HG03280 (cell line): ENCODE results near the gene BCL2L11.
"Not testable (repeated sequence)": the region's sequence is repeated elsewhere in the genome, so short reads cannot be mapped to it uniquely, and the experiment has no call there.

Source experiments
- ATAC-seq: cut with Tn5 transposase; IDR thresholded peaks from one replicate; pipeline ENCODE4 v1.9.1; 2021; ENCODE audit warnings: mild to moderate bottlenecking, moderate library complexity; ENCODE audit not compliant: unreplicated experiment

BCL2L11 gene, protein sequence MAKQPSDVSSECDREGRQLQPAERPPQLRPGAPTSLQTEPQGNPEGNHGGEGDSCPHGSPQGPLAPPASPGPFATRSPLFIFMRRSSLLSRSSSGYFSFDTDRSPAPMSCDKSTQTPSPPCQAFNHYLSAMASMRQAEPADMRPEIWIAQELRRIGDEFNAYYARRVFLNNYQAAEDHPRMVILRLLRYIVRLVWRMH

DNA sequence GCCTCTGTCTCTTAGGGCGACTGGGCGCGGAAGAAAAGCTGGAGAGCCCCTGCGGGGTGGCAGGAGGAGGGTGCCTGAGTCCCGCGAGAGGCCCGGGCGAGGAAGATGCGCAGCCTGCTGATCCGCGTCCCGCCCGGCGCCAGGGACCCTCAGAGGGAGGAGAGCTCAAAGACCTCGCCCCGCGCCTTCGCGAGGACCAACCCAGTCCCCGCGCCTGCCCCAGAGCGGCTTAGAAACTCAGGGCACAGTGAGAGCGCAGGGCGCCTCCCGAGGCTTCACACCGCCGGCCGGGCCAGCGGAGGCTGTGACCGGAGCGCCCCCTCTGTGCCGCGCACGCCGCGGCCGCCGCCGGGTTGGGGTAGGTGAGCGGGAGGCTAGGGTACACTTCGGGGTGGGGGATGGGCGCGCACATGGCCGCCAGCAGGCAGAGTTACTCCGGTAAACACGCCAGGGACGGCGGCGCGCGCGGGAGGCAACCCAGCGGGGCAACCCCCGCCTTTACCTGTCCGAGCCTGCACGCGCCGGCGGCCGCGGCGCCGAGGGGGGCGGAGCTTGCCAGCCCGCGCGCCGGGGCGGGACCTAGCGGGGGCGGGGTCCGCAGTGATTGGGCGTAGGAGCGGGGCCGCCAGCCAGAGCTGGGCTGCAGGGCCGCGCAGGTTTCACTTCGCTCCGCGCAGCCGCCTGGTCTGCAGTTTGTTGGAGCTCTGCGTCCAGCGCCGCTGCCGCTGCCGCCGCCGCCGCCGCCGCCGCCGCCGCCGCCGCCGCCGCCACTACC lies at the start of gene BCL2L11:
TSS of gene BCL2L11 (plus strand) at position 662 of the 775 bp plus-strand sequence. CDS start 2,832 bp downstream, outside the sequence.
- ATAC-seq: peak; percentile 54

DNA sequence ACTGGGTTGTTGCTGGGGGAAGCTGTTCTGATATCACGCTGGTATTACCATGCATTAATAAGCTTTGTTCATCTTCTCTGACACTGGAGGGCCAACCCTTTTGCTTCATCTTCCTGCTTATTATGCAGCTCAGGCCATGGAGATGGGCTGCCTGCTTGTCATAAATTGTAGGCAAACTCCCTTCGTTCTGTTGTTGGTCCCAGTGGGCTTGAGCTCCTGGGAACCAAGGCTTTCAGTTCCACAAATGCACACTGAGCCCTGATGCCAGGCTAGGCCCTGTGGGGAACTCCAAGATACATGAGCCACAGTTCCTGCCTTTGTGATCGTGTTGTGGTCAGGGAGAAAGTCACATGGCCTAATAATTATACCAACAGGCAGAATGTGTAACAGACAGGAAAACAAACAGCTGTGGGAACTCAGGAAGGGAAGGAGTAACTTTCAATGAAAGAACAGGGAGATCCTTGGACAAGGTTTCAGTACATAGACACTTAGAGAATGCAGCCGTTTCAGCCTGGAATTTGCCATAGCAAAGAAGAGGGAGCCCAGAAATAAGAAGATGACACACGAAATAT lies 49.0 kb upstream of the BCL2L11 start:
- ATAC-seq: no peak

DNA sequence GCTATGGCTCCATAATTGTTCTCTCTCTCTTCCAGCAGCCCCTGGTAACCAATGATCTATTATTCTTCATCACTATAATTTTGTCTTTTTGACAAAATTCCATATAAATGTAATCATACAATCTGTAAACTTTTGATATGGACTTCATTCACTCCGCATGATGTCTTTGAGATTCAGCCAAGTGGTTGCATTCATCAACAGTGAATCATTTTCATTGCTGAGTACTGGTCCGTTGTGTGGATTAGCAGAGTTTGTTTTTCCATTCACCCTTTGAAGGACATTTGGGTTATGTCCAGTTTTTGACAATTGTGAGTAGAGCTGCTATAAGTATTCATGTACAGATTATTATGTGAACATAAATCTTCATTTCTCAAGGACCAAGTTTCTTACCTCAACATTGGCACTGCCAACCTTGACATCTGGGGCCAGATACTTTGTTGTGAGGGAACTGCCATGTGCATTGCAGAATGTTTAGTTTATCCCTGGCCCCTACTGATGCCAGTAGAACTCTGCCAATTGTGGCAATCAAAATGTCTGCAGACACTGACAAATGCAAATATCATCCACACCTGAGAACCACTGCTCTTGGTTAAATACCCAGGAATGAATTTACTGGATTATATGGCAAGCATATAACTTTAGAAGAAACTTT lies 48.4 kb upstream of the BCL2L11 start:
- no peak for ATAC-seq

DNA sequence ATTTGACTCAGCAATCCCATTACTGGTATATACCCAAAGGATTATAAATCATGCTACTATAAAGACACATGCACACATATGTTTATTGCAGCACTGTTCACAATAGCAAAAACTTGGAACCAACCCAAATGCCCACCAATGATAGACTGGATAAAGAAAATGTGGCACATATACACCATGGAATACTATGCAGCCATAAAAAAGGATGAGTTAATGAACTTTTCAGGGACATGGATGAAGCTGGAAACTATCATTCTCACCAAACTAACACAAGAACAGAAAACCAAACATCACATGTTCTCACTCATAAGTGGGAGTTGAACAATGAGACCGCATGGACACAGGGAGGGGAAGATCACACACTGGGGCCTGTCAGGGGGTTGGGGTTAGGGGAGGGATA lies 38.1 kb upstream of the BCL2L11 start:
- not testable (repeated sequence) for ATAC-seq

DNA sequence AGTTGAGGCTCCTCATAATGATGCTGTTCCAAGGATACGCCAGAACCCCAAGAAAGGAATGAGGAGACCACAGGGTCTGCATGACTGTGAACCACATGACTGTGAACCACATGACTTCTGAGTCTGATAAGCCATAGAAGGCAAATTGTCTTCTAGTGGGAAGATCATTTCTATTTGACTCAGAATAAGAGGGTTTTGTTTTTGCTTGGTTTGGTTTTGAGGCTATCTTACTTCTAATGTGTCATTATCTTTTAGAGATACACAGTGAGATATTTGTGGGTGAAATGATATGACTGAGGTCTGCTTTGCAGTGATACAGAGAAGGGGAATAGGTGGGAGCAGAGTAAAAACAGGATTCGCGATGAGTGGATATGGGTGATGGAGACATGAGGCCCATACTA lies 28.9 kb upstream of the BCL2L11 start:
- peak; percentile 47 for ATAC-seq

DNA sequence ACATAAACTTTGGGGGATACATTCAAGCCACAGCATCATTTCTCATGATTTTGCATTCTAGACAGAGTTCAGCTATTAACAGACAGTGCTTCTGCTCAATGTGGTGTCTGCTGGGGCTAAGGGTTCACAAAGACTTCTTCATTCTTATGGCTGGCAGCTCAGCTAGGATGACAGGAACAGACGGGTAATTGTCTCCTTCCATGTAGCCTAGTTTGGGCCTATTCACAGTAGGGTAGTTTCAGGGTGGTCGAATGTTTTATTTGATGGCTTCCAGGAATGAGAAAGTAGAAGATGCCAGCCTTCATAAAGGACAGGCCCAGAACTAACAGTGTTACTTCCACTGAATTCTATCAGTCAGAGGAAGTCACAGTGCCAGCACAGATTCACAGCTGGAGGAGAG lies 26.0 kb upstream of the BCL2L11 start:
- ATAC-seq: no peak

DNA sequence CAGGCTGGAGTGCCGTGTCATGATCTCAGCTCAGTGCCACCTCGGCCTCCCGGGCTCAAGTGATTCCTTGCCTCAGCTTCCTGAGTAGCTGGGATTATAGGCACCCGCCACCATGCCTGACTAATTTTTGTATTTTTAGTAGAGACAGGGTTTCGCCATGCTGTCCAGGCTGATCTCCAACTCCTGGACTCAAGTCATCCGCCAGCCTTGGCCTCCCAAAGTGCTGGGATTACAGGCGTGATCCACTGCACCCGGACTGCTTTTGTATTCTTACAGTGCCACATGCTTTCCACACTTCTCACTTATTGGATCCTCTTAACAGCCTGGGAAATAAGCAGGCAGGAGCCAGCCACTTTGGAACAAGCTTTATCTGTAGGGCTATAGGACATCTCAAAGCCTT lies 25.3 kb upstream of the BCL2L11 start:
- ATAC-seq: no peak

DNA sequence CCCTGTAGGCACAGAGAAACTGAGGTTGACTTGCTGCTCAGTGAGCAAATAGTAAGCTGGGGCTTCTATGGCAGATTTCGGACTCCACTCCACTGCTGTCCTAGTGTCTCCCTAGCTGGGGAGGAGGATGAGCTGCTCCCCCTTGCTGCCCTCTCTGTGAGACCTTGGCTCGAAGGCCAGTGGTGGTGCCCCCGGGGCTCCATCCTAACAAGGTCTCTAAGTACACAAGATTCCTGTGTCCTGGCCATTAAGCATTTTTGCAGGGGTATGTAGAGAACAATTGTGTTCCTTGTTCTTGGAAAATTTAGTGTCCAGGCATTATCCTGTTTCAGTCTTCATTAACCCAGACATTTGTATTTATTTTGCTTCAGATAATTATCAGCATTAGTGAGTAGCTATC lies 21.3 kb upstream of the BCL2L11 start:
- ATAC-seq: no peak

DNA sequence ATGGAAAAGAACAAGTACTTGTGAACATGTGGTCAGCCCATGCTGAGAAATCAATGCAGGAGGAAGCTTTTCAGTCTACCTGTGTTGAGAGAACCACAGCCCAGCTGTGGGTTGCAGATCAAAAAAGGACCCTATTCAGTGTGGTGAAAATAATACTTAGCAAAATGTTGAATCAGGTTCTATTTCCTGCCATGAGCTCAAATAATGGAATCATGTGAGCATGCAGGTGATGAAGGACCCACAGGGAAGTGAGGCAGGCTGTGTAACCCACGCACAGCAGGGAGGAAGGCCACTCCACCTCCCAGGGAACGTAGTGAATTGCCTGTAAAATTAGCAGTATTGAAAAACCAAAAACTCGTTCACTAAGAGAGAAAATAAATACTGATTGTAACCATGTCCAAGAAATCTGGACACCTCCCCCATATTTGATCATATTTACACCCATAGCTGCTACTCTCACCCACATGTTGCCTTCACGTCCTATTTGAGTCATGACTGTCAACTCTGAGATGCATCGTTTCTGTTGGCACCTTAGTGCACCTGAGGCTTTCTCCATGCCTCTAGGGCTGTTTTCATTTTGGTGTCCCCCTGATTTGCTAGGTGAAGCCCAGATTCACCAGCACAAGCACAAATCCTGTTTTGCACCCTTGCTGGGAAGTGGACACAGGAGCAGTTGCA lies 20.5 kb upstream of the BCL2L11 start:
- peak; percentile 40 for ATAC-seq

DNA sequence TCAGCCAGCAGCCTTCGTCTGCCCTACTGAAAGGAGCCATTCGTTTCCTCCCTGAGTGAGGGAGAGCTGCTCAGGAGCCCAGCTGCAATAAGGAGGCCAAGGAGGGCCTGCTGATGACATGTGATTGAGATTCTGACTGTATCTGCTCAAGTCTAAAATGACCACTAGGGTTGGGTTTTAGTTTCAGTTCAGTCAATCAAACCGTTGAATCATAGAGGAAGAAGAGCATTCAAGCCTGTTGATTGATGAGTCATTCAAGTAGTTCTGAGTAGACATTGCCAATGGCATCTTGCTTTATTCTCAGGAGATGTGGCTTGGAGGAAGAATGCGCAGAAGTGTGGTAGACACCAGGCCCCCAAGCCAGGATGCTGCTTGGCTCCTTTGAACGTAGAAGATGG lies 19.9 kb upstream of the BCL2L11 start:
- peak; percentile 79 for ATAC-seq

DNA sequence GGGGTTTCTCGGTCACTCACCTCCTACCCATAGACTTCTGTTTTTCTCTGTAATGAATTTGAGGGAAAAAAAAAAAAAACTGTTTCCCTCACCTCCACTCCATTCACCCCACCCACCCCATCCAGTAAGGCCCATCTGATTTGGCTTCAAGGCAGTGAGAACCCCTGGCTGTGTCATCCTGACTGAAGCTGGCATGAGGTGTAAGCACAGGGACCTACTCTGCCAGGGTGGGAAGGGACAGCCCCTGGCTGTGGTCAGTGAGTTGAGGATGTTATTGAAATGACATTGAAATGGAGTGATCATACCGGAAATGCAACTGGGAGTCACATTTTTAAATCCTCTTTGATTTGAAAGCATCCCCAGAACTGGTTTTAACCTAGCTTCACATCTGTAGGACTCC lies 19.1 kb upstream of the BCL2L11 start:
- ATAC-seq: no peak

DNA sequence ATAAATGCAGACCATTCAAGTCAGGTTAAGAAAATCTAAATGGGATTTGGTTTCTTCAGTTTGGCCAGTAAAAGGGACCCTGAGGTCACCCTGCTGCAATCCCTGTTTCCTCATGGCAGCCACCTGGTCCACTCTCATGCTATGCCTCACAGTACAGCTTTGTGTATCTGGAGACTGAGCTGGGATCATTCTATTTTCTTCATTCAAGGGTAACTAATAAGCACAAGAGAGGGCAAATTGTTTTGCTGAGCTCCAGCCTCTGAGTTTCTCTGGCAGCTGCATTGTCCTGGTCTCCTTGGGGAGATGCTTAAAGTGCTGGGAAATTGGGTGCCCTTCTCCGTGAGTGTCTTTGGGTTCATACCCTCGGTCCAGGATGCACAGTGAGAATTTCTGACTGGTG lies 18.5 kb upstream of the BCL2L11 start:
- no peak for ATAC-seq

DNA sequence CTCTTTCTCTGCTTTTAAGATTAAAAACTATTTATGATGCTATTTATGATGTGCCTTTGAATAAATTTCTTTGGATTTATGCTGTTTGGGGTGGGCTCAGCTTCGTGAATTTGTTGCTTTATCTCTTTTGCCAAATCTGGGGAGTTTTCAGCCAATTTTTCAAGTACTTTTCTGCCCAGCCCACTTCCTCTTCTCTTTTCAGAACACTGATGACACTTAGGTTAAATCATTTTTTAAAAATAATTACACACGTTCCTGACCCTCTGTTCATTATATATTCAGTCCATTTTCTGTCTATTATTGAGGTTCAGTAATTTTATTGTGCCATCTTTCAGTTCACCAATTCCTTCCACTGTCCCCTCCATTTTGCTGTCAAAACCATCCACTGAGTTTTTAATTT lies 14.8 kb upstream of the BCL2L11 start:
- no peak for ATAC-seq

DNA sequence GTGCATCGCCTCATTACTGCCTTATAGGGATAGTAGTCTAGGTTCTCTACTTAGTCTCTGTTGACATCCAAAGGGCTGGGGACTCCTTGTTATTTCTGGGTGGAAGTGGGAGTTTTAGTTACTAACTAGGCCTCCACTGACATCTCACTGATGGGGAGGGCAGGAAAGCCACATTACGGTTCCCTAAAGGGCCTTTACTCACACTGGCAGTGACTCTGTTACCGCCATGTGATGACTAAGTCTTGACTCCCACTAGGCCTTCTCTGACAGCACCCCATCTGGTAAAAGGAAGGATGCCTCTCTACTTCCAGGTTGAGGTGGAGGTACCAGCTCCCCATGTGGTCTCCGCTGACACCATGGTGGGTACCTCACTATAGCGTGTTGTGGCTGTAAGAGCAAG lies 14.0 kb upstream of the BCL2L11 start:
- no peak for ATAC-seq

DNA sequence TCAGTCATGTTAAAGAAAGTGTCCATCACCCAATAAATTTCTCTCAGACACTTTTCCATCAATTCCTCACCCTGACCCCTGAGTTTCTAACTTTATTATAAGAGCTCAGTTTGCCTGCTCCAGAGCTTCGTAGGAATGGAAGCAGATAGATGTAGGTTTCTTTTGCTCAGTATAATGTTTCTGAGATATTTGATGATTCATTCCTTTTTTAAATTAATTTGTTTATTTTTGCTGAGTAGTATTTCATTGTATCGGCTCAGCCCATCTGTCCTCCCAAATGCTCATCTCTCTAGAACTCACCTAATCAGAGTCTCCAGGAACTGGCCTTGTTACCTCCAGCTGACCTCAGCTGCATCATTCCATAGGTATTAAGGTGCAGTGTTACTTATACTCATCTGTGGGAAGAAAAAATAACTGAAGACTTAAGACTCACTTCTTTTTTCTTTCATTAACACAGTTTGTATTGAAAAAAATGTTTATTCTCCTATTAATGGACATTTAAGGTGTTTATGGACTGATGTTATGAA lies 11.9 kb upstream of the BCL2L11 start:
- ATAC-seq: no peak

DNA sequence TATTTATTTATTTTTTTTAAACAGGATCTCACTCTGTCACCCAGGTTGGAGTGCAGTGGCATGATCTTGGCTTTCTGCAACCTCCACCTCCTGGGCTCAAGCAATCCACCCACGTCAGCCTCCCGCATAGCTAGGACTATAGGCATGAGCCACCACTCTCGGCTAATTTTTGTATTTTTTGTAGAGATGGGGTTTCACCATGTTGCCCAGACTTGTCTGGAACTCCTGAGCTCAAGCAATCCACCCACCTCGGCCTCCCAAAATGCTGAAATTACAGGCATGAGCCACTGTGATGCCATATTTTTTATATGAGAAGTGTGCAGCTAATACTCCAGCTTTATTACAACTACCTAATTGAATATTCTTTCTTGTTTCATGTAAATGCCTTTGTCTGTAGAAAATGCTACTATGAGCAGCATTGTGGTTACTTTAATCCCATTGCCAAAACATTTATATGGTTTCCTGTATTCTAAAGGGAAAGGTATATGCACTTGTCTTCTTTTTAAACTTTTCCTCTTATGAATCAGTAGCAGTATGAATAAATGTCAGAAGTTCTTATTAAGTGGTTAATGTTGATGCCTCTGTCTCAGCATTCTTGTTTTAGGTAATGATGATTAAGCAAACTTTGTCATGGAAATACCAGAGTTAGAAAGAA lies 9.5 kb upstream of the BCL2L11 start:
- ATAC-seq: no peak

DNA sequence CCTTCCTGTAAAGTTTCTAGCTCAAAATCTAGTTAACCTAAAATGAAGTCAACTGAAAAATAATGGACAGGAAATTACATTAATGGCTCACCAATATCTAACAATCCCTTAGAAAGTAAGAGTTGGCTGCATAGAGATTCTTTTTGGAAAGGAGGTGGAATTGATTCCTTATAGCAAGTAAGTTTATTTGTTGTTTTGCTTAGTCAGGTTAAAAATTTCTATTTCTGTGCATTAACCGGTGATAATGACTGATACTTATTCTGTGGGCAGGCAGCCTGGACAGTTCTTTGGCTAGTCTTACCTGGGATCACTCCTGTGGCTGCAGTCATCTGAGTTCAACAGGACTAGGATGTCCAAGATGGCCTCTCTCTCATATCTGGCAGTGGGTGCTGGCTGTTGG lies 6.9 kb upstream of the BCL2L11 start:
- ATAC-seq: no peak

DNA sequence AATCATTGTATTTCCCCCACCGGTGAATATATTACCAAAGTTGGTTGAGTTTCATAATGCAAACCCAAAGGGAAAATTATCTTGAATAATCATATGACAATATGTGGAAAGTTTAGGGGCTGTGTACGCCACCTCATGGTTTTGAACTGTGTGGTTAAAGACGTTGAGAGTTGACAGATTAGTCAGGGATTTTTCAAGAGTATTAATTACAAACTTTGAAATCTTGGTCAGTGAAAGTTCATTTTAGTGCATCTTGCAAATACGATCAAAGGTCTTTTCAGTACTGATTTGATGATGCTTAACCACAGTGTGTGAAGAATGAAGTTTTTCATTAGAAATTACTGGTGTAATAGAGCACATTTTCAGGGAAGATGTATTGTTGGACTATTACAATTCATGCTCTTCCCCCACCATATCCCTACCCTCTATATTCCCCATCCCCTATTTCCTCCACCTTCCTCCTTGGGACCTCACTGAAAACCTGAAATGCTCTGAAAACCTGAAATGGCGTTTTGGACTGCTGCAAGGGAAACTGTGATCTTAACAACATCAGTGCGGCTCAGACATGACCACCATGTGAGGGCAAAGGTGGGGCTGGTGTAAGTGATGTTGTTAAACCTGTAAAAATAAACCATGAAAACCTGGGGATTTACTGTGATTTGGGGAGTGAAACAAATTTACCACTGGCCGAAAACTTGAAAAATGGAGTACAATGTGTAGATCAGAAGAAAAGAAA lies 4.5 kb upstream of the BCL2L11 start:
- ATAC-seq: no peak

DNA sequence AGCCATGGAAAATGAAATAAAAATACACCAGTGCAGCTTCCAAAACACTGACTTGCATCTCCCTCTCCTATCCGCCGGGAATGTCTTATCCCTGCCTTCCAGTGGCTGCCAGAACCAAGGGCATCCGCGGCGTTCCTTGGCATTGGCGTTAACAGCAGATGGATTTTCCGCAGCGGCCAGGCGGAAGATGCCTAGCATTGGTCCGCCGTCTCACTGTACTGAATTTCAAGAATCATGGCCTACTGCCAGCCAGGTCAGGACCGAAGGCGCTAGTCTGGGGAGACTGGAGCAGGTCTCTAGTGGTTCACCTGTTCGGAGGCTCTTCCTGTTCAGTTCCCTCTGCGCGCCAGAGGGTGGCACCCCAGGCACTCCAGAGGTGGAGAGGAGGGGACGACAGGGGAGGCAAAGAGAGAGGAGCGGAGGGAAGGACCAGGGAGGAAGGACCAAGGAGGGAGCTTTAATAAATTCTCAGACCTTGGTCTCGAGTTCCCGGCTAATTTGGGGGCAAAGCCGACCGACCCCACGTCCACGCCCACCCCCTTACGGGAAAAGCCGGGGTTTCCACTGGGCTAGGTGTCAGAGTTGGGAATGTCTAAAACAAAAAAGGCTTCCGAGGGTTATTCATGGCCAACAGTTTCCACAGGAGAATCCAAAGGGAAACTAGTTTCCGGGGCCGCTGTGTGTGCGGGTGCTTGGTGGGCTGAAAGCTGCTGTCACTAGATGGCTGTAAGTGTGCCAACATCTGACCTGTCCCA lies 3.7 kb upstream of the BCL2L11 start:
- ATAC-seq: peak; percentile 16
